MG63 (cell line): ENCODE results near the gene MTMR10. TPM values are rescaled to one million over a fixed set of nuclear protein-coding genes. Genes with fewer than 3 reads are reported as not detected.
A peak's percentile ranks its signal among the peaks of the same experiment; 100 is the strongest.

Experiments used
- DNase-seq: peaks from one replicate; pipeline ENCODE4 v3.0.0-alpha.2; 2020
- H3K27me3 ChIP-seq: fragments of 250-450 bp; sonication (Bioruptor Pico); 2 replicates; pipeline ENCODE4 v1.5.1; 2020; ENCODE audit warnings: mild to moderate bottlenecking, moderate library complexity
- H3K36me3 ChIP-seq: fragments of 250-450 bp; sonication (Bioruptor Pico); 2 replicates; pipeline ENCODE4 v1.5.1; 2020; ENCODE audit warnings: mild to moderate bottlenecking, moderate library complexity
- H3K4me3 ChIP-seq: fragments of 250-450 bp; sonication (Bioruptor Pico); 2 replicates; pipeline ENCODE4 v1.5.1; 2020; ENCODE audit warnings: mild to moderate bottlenecking, moderate library complexity
- H3K9me3 ChIP-seq: fragments of 250-450 bp; sonication (Bioruptor Pico); 2 replicates; pipeline ENCODE4 v1.5.1; 2020; ENCODE audit warnings: mild to moderate bottlenecking, moderate library complexity
- total RNA-seq: library from RNA; depleted of rRNA; stranded (reverse); fragments of >200 nt; shearing (Covaris generic); gene quantifications from 2 replicates; pipeline ENCODE4 v1.2.3, GENCODE V29; 2014; ENCODE audit warnings: low replicate concordance

The MTMR10 gene
- total RNA-seq, 1 experiment from 2014 or later = 2.4 TPM

GRCh38 chr15:30984542-30984941, 6.9 kb downstream of the MTMR10 start:
- no peak overlapping the region for H3K4me3 ChIP-seq
- no peaks in the 10 kb centered on the region for H3K9me3 ChIP-seq
- DNase-seq = no peak
- H3K27me3 ChIP-seq = no peaks in the 10 kb centered on the region
- peaks cover 7% of the 10 kb centered on the region for H3K36me3 ChIP-seq

- H3K4me3 ChIP-seq = no peak overlapping the region
- H3K27me3 ChIP-seq = no peaks in the 10 kb centered on the region
- peaks cover 7% of the 10 kb centered on the region for H3K36me3 ChIP-seq
- no peaks in the 10 kb centered on the region for H3K9me3 ChIP-seq
- DNase-seq = no peak
Observed at GRCh38 chr15:30984118-30984517, 7.3 kb downstream of the MTMR10 start.

- Histone ChIP-seq H3K9me3 (no peaks in the 10 kb centered on the region), H3K4me3 (no peak overlapping the region), H3K27me3 (no peaks in the 10 kb centered on the region), H3K36me3 (peaks cover 7% of the 10 kb centered on the region)
- no peak for DNase-seq
Observed at GRCh38 chr15:30979457-30979856, 12.0 kb downstream of the MTMR10 start.

- Histone ChIP-seq H3K9me3 (no peaks in the 10 kb centered on the region), H3K36me3 (peaks cover 7% of the 10 kb centered on the region)
- DNase-seq = no peak
Observed at GRCh38 chr15:30978328-30978727, 13.1 kb downstream of the MTMR10 start.

GRCh38 chr15:30974112-30974511, 17.3 kb downstream of the MTMR10 start:
- no peaks in the 10 kb centered on the region for H3K9me3 ChIP-seq
- H3K36me3 ChIP-seq = peaks cover 4% of the 10 kb centered on the region
- no peak for DNase-seq
- H3K4me3 ChIP-seq = no peak overlapping the region
- H3K27me3 ChIP-seq = no peaks in the 10 kb centered on the region

More at GRCh38 chr15:30978328-30978727, 13.1 kb downstream of the MTMR10 start:
- no peaks in the 10 kb centered on the region for H3K27me3 ChIP-seq
- no peak overlapping the region for H3K4me3 ChIP-seq

GRCh38 chr15:30973379-30973778, 18.0 kb downstream of the MTMR10 start:
- Histone ChIP-seq H3K36me3 (peaks cover 4% of the 10 kb centered on the region), H3K27me3 (no peaks in the 10 kb centered on the region), H3K4me3 (no peak overlapping the region), H3K9me3 (no peaks in the 10 kb centered on the region)
- DNase-seq = no peak

- Histone ChIP-seq H3K36me3 (peaks cover 4% of the 10 kb centered on the region), H3K27me3 (no peaks in the 10 kb centered on the region), H3K9me3 (no peaks in the 10 kb centered on the region), H3K4me3 (no peak overlapping the region)
- DNase-seq = no peak
Observed at GRCh38 chr15:30969724-30970123, 21.7 kb downstream of the MTMR10 start.

- no peak overlapping the region for H3K4me3 ChIP-seq
- no peaks in the 10 kb centered on the region; the same call in 1 of the 2 replicates for H3K36me3 ChIP-seq
- no peaks in the 10 kb centered on the region for H3K9me3 ChIP-seq
- no peaks in the 10 kb centered on the region for H3K27me3 ChIP-seq
- no peak for DNase-seq
Observed at GRCh38 chr15:30963681-30964080, 27.7 kb downstream of the MTMR10 start.

- no peak for DNase-seq
- H3K9me3 ChIP-seq = no peaks in the 10 kb centered on the region
- no peak overlapping the region for H3K4me3 ChIP-seq
- H3K27me3 ChIP-seq = no peaks in the 10 kb centered on the region
- H3K36me3 ChIP-seq = peaks cover 4% of the 10 kb centered on the region; the same call in 1 of the 2 replicates
Observed at GRCh38 chr15:30962659-30963058, 28.8 kb downstream of the MTMR10 start.

GRCh38 chr15:30962079-30962478, 29.3 kb downstream of the MTMR10 start:
- H3K4me3 ChIP-seq = no peak overlapping the region
- no peak for DNase-seq
- peaks cover 6% of the 10 kb centered on the region; the same call in 1 of the 2 replicates for H3K36me3 ChIP-seq
- H3K9me3 ChIP-seq = no peaks in the 10 kb centered on the region
- H3K27me3 ChIP-seq = no peaks in the 10 kb centered on the region

- Histone ChIP-seq H3K9me3 (no peaks in the 10 kb centered on the region), H3K36me3 (peaks cover 14% of the 10 kb centered on the region), H3K27me3 (no peaks in the 10 kb centered on the region), H3K4me3 (no peak overlapping the region)
- no peak for DNase-seq
Observed at GRCh38 chr15:30958219-30958618, 33.2 kb downstream of the MTMR10 start.

- no peak for DNase-seq
- Histone ChIP-seq H3K4me3 (no peak overlapping the region), H3K36me3 (peaks cover 27% of the 10 kb centered on the region)
Observed at GRCh38 chr15:30956216-30957124, 35.0 kb downstream of the MTMR10 start.

GRCh38 chr15:30954674-30955073, 36.8 kb downstream of the MTMR10 start:
- DNase-seq = no peak
- no peaks in the 10 kb centered on the region for H3K9me3 ChIP-seq
- H3K27me3 ChIP-seq = no peaks in the 10 kb centered on the region
- H3K4me3 ChIP-seq = no peak overlapping the region
- peaks cover 41% of the 10 kb centered on the region for H3K36me3 ChIP-seq

More at GRCh38 chr15:30956216-30957124, 35.0 kb downstream of the MTMR10 start:
- no peaks in the 10 kb centered on the region for H3K9me3 ChIP-seq
- no peaks in the 10 kb centered on the region for H3K27me3 ChIP-seq

GRCh38 chr15:30953731-30954378, 37.6 kb downstream of the MTMR10 start:
- H3K36me3 ChIP-seq = peaks cover 49% of the 10 kb centered on the region
- DNase-seq = peak; percentile 76
- H3K9me3 ChIP-seq = peaks cover 2% of the 10 kb centered on the region; the same call in 1 of the 2 replicates
- no peaks in the 10 kb centered on the region for H3K27me3 ChIP-seq
- H3K4me3 ChIP-seq = no peak overlapping the region

- DNase-seq = no peak
- Histone ChIP-seq H3K36me3 (peaks cover 52% of the 10 kb centered on the region), H3K9me3 (peaks cover 2% of the 10 kb centered on the region; the same call in 1 of the 2 replicates), H3K27me3 (no peaks in the 10 kb centered on the region), H3K4me3 (no peak overlapping the region)
Observed at GRCh38 chr15:30953183-30953582, 38.2 kb downstream of the MTMR10 start.

- Histone ChIP-seq H3K27me3 (no peaks in the 10 kb centered on the region), H3K36me3 (peaks cover 65% of the 10 kb centered on the region), H3K4me3 (no peak overlapping the region), H3K9me3 (no peaks in the 10 kb centered on the region)
- peak; percentile 19 for DNase-seq
Observed at GRCh38 chr15:30943654-30944335, 47.6 kb downstream of the MTMR10 start.

GRCh38 chr15:30941520-30941919, 49.9 kb downstream of the MTMR10 start:
- peaks cover 64% of the 10 kb centered on the region for H3K36me3 ChIP-seq
- no peaks in the 10 kb centered on the region for H3K27me3 ChIP-seq
- no peak for DNase-seq
- no peaks in the 10 kb centered on the region for H3K9me3 ChIP-seq
- no peak overlapping the region for H3K4me3 ChIP-seq
